IMR-90 (cell line): ENCODE measurements around the gene LSM7. TPM values are rescaled to one million over a fixed set of nuclear protein-coding genes. Genes with fewer than 3 reads are reported as not detected.

Experiments used
- ATAC-seq: fragments of 200-7000 bp; cut with Tn5 transposase; 2 replicates; pipeline ENCODE4 v1.9.1; 2020; ENCODE audit warnings: low read depth, mild to moderate bottlenecking, moderate library complexity
- BruUV-seq: library from RNA; stranded (reverse); fragments of 400-500 nt; replicated peaks from 2 replicates; lab custom pipeline; 2021; lab: Mats Ljungman, UMichigan
- CTCF ChIA-PET: fragments of 300-600 bp; formaldehyde crosslinking; extraction: SDS; loops from one replicate; lab custom pipeline; 2021; ENCODE audit warnings: antibody characterized with exemption; lab: Yijun Ruan, JAX
- POLR2A ChIA-PET: fragments of 300-600 bp; sonication (Branson Sonifier 250); formaldehyde crosslinking; loops from one replicate; lab custom pipeline; 2022; ENCODE audit warnings: antibody characterized with exemption; ENCODE audit not compliant: unreplicated experiment; lab: Charles Lee
- DNase-seq: peaks from one replicate; pipeline ENCODE4 v3.0.0; 2013
- H2AFZ ChIP-seq: replicated peaks from 2 replicates; pipeline ENCODE3; 2013; ENCODE audit warnings: low read length, mild to moderate bottlenecking; ENCODE audit not compliant: poor library complexity
- H2AK5ac ChIP-seq: 2 replicates; pipeline ENCODE4 v1.6.1; 2013; ENCODE audit warnings: low read depth, low read length, inconsistent platforms
- H2AK9ac ChIP-seq: replicated peaks from 2 replicates; pipeline ENCODE3; 2013; ENCODE audit warnings: mild to moderate bottlenecking, low read depth, low read length, moderate library complexity; ENCODE audit not compliant: poor library complexity
- H2BK120ac ChIP-seq: 2 replicates; pipeline ENCODE4 v1.6.1; 2013; ENCODE audit warnings: low read depth, low read length, inconsistent platforms
- H2BK15ac ChIP-seq: 3 replicates; pipeline ENCODE4 v1.6.1; 2013; ENCODE audit warnings: low read depth, low read length, inconsistent platforms
- H2BK20ac ChIP-seq: 2 replicates; pipeline ENCODE4 v1.6.1; 2013; ENCODE audit warnings: low read depth, mild to moderate bottlenecking, inconsistent platforms, low read length, moderate library complexity
- H2BK5ac ChIP-seq: 2 replicates; pipeline ENCODE4 v1.6.1; 2013; ENCODE audit warnings: mild to moderate bottlenecking, low read depth, low read length, inconsistent platforms; ENCODE audit not compliant: poor library complexity, severe bottlenecking
- H3K14ac ChIP-seq: replicated peaks from 2 replicates; pipeline ENCODE4 v1.6.1; 2013; ENCODE audit warnings: low read depth, low read length, inconsistent platforms
- H3K18ac ChIP-seq: 2 replicates; pipeline ENCODE4 v1.6.1; 2013; ENCODE audit warnings: low read depth, low read length, control low read depth
- H3K23ac ChIP-seq: 2 replicates; pipeline ENCODE4 v1.6.1; 2013; ENCODE audit warnings: low read depth, low read length, inconsistent platforms
- H3K27ac ChIP-seq: 2 replicates; pipeline ENCODE4 v1.5.1; 2013; ENCODE audit warnings: mild to moderate bottlenecking, control low read depth, low read length; ENCODE audit not compliant: insufficient read depth
- H3K27me3 ChIP-seq: 2 replicates; pipeline ENCODE4 v1.6.1; 2013; ENCODE audit warnings: low read length; ENCODE audit not compliant: control insufficient read depth, insufficient read depth
- H3K36me3 ChIP-seq: 2 replicates; pipeline ENCODE4 v1.6.1; 2013; ENCODE audit warnings: low read length, mixed read lengths; ENCODE audit not compliant: control insufficient read depth, insufficient read depth
- H3K4ac ChIP-seq: 2 replicates; pipeline ENCODE4 v1.6.1; 2013; ENCODE audit warnings: low read depth, low read length, inconsistent platforms
- H3K4me1 ChIP-seq: 2 replicates; pipeline ENCODE4 v1.6.1; 2013; ENCODE audit warnings: low read length, mixed read lengths; ENCODE audit not compliant: control insufficient read depth, insufficient read depth
- H3K4me2 ChIP-seq: 2 replicates; pipeline ENCODE4 v1.6.1; 2013; ENCODE audit warnings: low read depth, mild to moderate bottlenecking, control low read depth, low read length, moderate library complexity
- H3K4me3 ChIP-seq: 2 replicates; pipeline ENCODE4 v1.5.1; 2013; ENCODE audit warnings: low read depth, mild to moderate bottlenecking, control low read depth, low read length, moderate library complexity; ENCODE audit not compliant: insufficient read depth
- H3K56ac ChIP-seq: 2 replicates; pipeline ENCODE4 v1.6.1; 2013; ENCODE audit warnings: low read length, inconsistent platforms; ENCODE audit not compliant: insufficient read depth; ENCODE audit errors: extremely low read depth
- H3K79me1 ChIP-seq, 2 experiments: 2 replicates each; pipeline ENCODE4 v1.6.1; 2013; ENCODE audit warnings: low read length in 2 of 2, inconsistent platforms in 1 of 2, low read depth in 1 of 2
- H3K9ac ChIP-seq: 2 replicates; pipeline ENCODE4 v1.6.1; 2013; ENCODE audit warnings: low read depth, low read length, control low read depth
- H3K9me1 ChIP-seq: 2 replicates; pipeline ENCODE4 v1.6.1; 2013; ENCODE audit warnings: low read length, inconsistent platforms; ENCODE audit not compliant: insufficient read depth
- H3K9me3 ChIP-seq: 2 replicates; pipeline ENCODE4 v1.6.1; 2013; ENCODE audit warnings: low read length; ENCODE audit not compliant: control insufficient read depth, insufficient read depth
- H4K20me1 ChIP-seq: 2 replicates; pipeline ENCODE4 v1.6.1; 2013; ENCODE audit warnings: low read length, inconsistent platforms; ENCODE audit not compliant: insufficient read depth
- H4K5ac ChIP-seq: 2 replicates; pipeline ENCODE4 v1.6.1; 2013; ENCODE audit warnings: mild to moderate bottlenecking, low read depth, low read length, control low read depth
- H4K8ac ChIP-seq, 2 experiments: 2 replicates each; pipeline ENCODE4 v1.6.1; 2013; ENCODE audit warnings: low read depth in 2 of 2, low read length in 2 of 2, control low read depth in 1 of 2, inconsistent platforms in 1 of 2
- H4K91ac ChIP-seq: 2 replicates; pipeline ENCODE4 v1.6.1; 2013; ENCODE audit warnings: low read depth, low read length, inconsistent platforms; ENCODE audit not compliant: insufficient read depth
- BHLHE40 ChIP-seq: fragments of 150-350 bp; IDR thresholded peaks from 2 replicates; pipeline ENCODE4 v1.6.1; 2016; ENCODE audit warnings: mild to moderate bottlenecking, low read depth, low read length
- SMC3 ChIP-seq: fragments of 150-350 bp; IDR thresholded peaks from 2 replicates; pipeline ENCODE4 v1.6.1; 2016; ENCODE audit warnings: low read depth, mild to moderate bottlenecking, antibody characterized with exemption, low read length, moderate library complexity
- WGBS, 2 experiments: methylation state at CpG; one replicate each; pipeline versions ENCODE4 v1.1.5 to v1.1.7; 2013; ENCODE audit warnings: missing lambda C conversion rate in 2 of 2; ENCODE audit not compliant: insufficient read length in 1 of 2; ENCODE audit errors: extremely low coverage in 2 of 2; 5-methylcytosine and 5-hydroxymethylcytosine counted together
- dilution Hi-C: fragments of 300-500 bp; cut with HindIII; formaldehyde crosslinking; loops from one replicate; pipeline ENCODE4 v1.14.3; 2018; ENCODE audit warnings: low sequenced_read_pairs; ENCODE audit not compliant: unreplicated experiment
- in situ Hi-C: fragments of 300-500 bp; cut with MboI; formaldehyde crosslinking; loops from 3 replicates; pipeline ENCODE4 v1.14.3; 2019; ENCODE audit warnings: low sequenced_read_pairs, inconsistent platforms, mixed read lengths
- intact Hi-C: fragments of 100-400 bp; cut with micrococcal nuclease; formaldehyde crosslinking; loops from 2 replicates; pipeline ENCODE4 v1.10.0; 2022
- polyA plus RNA-seq, 3 experiments: library from polyadenylated mRNA; depleted of rRNA; stranded (reverse); fragments of >200 nt; gene quantifications; 2 replicates each; pipeline ENCODE4 v1.2.3, GENCODE V29; 2012; ENCODE audit warnings: low replicate concordance in 1 of 3
- total RNA-seq: library from RNA; depleted of rRNA; stranded (reverse); fragments of >200 nt; gene quantifications from 2 replicates; pipeline ENCODE4 v1.2.3, GENCODE V29; 2012

LSM7 gene
- total and polyA plus RNA-seq, 2 of the 4 experiments (the other 2 are of a cell fraction) = 145 to 708 TPM

DNA sequence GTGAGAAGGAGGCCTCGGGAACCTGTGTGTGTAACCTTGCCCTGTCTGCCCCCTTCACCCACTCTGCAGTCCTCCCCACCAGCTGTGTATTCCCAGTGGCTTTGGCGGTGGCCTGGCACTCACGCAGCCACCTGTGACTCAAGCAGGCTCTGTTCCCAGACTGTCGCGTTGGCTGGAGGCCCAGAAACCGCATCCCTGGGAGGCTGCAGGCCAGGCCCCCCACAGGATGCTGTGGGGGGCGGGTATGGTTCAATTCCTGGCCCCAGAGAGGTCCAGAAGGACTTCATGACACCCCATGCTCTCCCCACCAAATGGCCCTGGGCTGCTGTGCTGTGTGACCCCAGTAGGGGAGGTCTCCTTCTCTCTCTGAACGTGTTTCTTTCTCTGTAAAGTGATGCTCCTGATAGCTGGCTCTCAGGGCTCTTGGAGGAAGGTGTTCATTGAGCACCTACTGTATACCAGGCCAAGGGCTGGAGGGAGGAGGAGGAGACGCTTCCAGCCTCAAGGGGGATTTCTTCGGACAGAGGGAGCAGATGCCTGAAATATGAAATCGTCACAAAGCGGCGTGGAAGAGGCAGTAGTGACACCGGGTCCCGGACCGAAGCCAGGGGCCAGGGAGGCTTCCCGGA, 18.5 kb downstream of the LSM7 start:
- H3K4me3 ChIP-seq = no peak overlapping the region
- DNase-seq (peak; percentile 54), ATAC-seq (peak; percentile 30)
- H3K9me1 ChIP-seq = no peaks in the 10 kb centered on the region
- H2BK120ac ChIP-seq = no peak overlapping the region
- no peak overlapping the region for H3K56ac ChIP-seq
- no peak overlapping the region for H4K8ac ChIP-seq
- TF ChIP-seq BHLHE40 (peak; percentile 44; the same call in 1 of the 2 replicates), SMC3 (no peak)
- in situ Hi-C loops = loop anchor here (10.0 kb wide), 1 partner anchor 155 kb away; the partner anchor contains the start of gene AP3D1
- intact Hi-C loops = no loop called here
- H3K79me1 ChIP-seq = no peaks in the 10 kb centered on the region
- H3K14ac ChIP-seq = no peak overlapping the region
- H3K4me1 ChIP-seq = peaks cover 6% of the 10 kb centered on the region; the same call in 1 of the 2 replicates
- dilution Hi-C loops = no loop called here
- H3K18ac ChIP-seq = no peak overlapping the region
- no peak overlapping the region for H2AK9ac ChIP-seq
- H2BK5ac ChIP-seq = no peak overlapping the region
- no peak overlapping the region for H3K9ac ChIP-seq
- no peak overlapping the region for H3K23ac ChIP-seq
- no peak overlapping the region for H2BK20ac ChIP-seq
- H4K91ac ChIP-seq = no peak overlapping the region
- peaks cover 1% of the 10 kb centered on the region for H3K9me3 ChIP-seq
- peak overlapping the region; percentile 33 for H2AFZ ChIP-seq
- H3K27me3 ChIP-seq = peaks cover 46% of the 10 kb centered on the region
- H3K36me3 ChIP-seq = no peaks in the 10 kb centered on the region
- no peak overlapping the region for H3K4me2 ChIP-seq
- H2BK15ac ChIP-seq = no peak overlapping the region
- ChIA-PET CTCF (no interaction called here), POLR2A (no interaction called here)
- no TSS peak for BruUV-seq
- H4K5ac ChIP-seq = no peak overlapping the region
- H3K27ac ChIP-seq = no peak overlapping the region
- H4K20me1 ChIP-seq = 0 out of 2 replicates have a peak, but pooled peaks cover 8% of the 10 kb centered on the region
- H2AK5ac ChIP-seq = no peak overlapping the region
- H3K4ac ChIP-seq = no peak overlapping the region
- 79% methylated on average over 5 of the region's 17 CpGs; no CpG with 5 or more reads in 1 of the 2 experiments for WGBS, 2 experiments
